Measurements from ENCODE around the gene FBLN2. TPM values are rescaled to one million over a fixed set of nuclear protein-coding genes. Genes with fewer than 3 reads are reported as not detected.

FBLN2 gene
- total RNA-seq, 1 donor = 54.6 TPM

- Histone ChIP-seq H3K4me3 (ENCODE audit: insufficient read depth, low read length) (no peak overlapping the region), H3K9me3 (ENCODE audit: low read depth, low read length) (no peaks in the 10 kb centered on the region), H3K36me3 (ENCODE audit: insufficient read depth, low read length) (no peaks in the 10 kb centered on the region), H3K27me3 (ENCODE audit: insufficient read depth, low read length) (no peaks in the 10 kb centered on the region), H3K4me1 (ENCODE audit: insufficient read depth, low read length) (peaks cover 6% of the 10 kb centered on the region), H3K4me2 (ENCODE audit: insufficient read depth, low read length) (no peak overlapping the region), H2AFZ (ENCODE audit: low read length) (peak overlapping the region; percentile 41), H3K27ac (ENCODE audit: low read depth, low read length) (no peak overlapping the region), H4K20me1 (ENCODE audit: insufficient read depth, low read length) (no peaks in the 10 kb centered on the region), H3K79me2 (ENCODE audit: insufficient read depth, low read length) (no peaks in the 10 kb centered on the region)
- no peak for TF ChIP-seq CTCF (IDR thresholded peaks at IDR 0.05; ENCODE audit: extremely low read depth, low read depth, low read length)
- peak; percentile 89 for DNase-seq (ENCODE audit: insufficient read length, low spot score, missing footprints)
These were observed 41.2 kb upstream of the FBLN2 start for GRCh38 chr3:13507570-13508339.

GRCh38 chr3:13508496-13508895, 40.4 kb upstream of the FBLN2 start:
- Histone ChIP-seq H3K27ac (ENCODE audit: low read depth, low read length) (no peak overlapping the region), H3K4me3 (ENCODE audit: insufficient read depth, low read length) (no peak overlapping the region), H3K79me2 (ENCODE audit: insufficient read depth, low read length) (no peaks in the 10 kb centered on the region), H3K4me2 (ENCODE audit: insufficient read depth, low read length) (no peak overlapping the region), H2AFZ (ENCODE audit: low read length) (no peak overlapping the region), H3K36me3 (ENCODE audit: insufficient read depth, low read length) (no peaks in the 10 kb centered on the region), H3K4me1 (ENCODE audit: insufficient read depth, low read length) (peaks cover 8% of the 10 kb centered on the region), H4K20me1 (ENCODE audit: insufficient read depth, low read length) (no peaks in the 10 kb centered on the region), H3K27me3 (ENCODE audit: insufficient read depth, low read length) (no peaks in the 10 kb centered on the region), H3K9me3 (ENCODE audit: low read depth, low read length) (no peaks in the 10 kb centered on the region)
- no peak for TF ChIP-seq CTCF (IDR thresholded peaks at IDR 0.05; ENCODE audit: extremely low read depth, low read depth, low read length)
- DNase-seq (ENCODE audit: insufficient read length, low spot score, missing footprints) = peak; percentile 87

GRCh38 chr3:13509059-13509815, 39.7 kb upstream of the FBLN2 start:
- Histone ChIP-seq H2AFZ (ENCODE audit: low read length) (no peak overlapping the region), H3K79me2 (ENCODE audit: insufficient read depth, low read length) (no peaks in the 10 kb centered on the region), H3K36me3 (ENCODE audit: insufficient read depth, low read length) (no peaks in the 10 kb centered on the region), H3K27ac (ENCODE audit: low read depth, low read length) (no peak overlapping the region), H3K4me2 (ENCODE audit: insufficient read depth, low read length) (no peak overlapping the region), H3K4me1 (ENCODE audit: insufficient read depth, low read length) (peaks cover 9% of the 10 kb centered on the region), H4K20me1 (ENCODE audit: insufficient read depth, low read length) (no peaks in the 10 kb centered on the region), H3K9me3 (ENCODE audit: low read depth, low read length) (no peaks in the 10 kb centered on the region), H3K27me3 (ENCODE audit: insufficient read depth, low read length) (no peaks in the 10 kb centered on the region), H3K4me3 (ENCODE audit: insufficient read depth, low read length) (no peak overlapping the region)
- TF ChIP-seq CTCF (IDR thresholded peaks at IDR 0.05; ENCODE audit: extremely low read depth, low read depth, low read length) = no peak
- peak; percentile 59 for DNase-seq (ENCODE audit: insufficient read length, low spot score, missing footprints)

GRCh38 chr3:13509816-13510192, 39.1 kb upstream of the FBLN2 start:
- H3K4me1 ChIP-seq (ENCODE audit: insufficient read depth, low read length) = peaks cover 9% of the 10 kb centered on the region
- TF ChIP-seq CTCF (IDR thresholded peaks at IDR 0.05; ENCODE audit: extremely low read depth, low read depth, low read length) = no peak

More at GRCh38 chr3:13509816-13510192, 39.1 kb upstream of the FBLN2 start:
- Histone ChIP-seq H3K9me3 (ENCODE audit: low read depth, low read length) (no peaks in the 10 kb centered on the region), H3K36me3 (ENCODE audit: insufficient read depth, low read length) (no peaks in the 10 kb centered on the region), H3K4me3 (ENCODE audit: insufficient read depth, low read length) (no peak overlapping the region), H3K27me3 (ENCODE audit: insufficient read depth, low read length) (no peaks in the 10 kb centered on the region), H3K4me2 (ENCODE audit: insufficient read depth, low read length) (no peak overlapping the region), H3K79me2 (ENCODE audit: insufficient read depth, low read length) (no peaks in the 10 kb centered on the region), H2AFZ (ENCODE audit: low read length) (no peak overlapping the region), H4K20me1 (ENCODE audit: insufficient read depth, low read length) (no peaks in the 10 kb centered on the region), H3K27ac (ENCODE audit: low read depth, low read length) (no peak overlapping the region)
- no peak for DNase-seq (ENCODE audit: insufficient read length, low spot score, missing footprints)

Measured in osteoblast (primary cell).